ENCODE measurements around the gene LYPD1.

Gene LYPD1

DNA sequence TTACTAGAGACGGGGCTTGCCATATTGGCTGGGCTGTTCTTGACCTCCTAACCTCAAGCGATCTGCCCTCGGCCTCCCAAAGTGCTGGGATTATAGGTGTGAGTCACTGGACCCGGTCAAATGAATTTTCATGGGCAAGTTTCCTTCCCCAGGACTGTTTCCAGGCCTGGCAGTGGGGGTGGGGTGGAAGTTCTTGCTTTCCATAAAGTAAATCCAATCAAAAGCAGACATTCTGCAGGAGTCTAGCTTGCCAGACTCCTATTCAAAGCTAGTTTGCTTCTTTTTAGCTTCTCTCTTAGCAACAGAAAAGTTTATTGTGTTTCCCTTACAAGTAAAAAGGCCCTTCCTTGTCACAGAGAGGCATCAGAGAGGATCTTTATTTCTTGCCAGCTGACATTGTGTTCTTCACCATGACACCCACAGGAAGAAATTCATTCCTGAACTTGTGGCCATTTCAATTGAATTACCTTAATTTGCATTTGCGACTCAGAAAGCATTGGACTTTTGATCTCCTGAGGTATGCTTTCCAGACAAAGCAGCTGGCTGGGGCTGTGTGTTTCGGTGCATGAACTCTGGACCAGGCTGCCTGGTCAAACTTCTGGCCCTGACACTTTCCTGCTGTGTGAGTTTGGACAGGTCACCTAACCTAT, 37.9 kb downstream of the LYPD1 start:
- DNase-seq (ENCODE audit: low read depth): no peak

DNA sequence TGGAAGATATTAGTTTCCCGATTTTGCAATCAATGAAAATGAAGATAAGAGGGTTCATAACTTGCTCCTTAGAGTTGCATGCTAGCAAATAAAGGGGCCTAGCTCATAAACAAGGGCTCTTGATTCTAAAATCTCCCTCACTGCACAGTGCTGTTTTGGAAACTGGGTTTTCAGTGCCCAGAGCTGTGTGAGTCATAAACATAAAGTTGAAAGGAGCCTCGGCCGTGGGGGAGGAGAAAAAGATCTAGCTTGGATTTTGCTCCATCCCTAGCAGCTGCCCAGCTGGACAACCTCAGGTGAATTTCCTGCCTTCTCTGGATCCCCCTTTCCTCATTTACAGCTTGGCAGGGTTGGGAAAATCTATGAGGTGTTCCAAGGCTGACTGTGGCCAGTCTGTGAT, 42.5 kb downstream of the LYPD1 start:
- no peak for DNase-seq (ENCODE audit: low read depth)

DNA sequence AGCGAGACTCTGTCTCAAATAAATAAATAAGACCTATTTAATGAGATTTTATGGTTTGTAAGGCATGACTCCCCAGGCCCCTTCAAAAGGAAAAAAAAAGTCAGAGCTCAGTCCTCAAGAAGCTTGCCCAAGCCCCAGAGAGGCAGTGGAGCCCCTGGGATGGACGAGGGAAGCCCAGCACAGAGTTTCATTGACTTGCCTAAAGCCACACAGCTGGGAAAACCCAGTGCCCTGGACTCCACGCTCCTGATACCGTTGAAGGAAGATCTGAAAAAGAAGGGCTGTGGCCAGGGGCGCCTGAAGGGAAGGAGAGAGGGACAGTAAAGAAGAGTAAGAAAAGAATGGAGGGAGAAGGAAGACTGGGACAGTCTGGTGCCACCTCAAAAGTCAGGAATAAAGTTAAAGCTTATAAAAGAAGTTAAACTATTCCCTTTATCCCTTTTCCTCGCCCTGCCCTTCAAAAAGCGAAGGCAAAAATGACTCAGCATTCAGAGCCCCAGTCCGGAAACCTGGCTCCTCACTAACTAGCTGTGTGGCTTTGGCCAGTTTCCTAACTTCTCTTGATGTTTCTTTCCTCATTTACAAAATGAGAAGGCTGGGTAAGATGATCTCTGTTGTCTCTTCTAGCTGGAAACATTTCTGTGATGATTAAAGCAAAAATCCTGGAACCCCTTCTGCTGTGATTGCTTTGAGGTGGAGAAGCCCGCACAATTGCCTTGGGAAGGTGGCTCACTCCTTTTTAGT, 46.7 kb downstream of the LYPD1 start:
- DNase-seq (ENCODE audit: low read depth): no peak

DNA sequence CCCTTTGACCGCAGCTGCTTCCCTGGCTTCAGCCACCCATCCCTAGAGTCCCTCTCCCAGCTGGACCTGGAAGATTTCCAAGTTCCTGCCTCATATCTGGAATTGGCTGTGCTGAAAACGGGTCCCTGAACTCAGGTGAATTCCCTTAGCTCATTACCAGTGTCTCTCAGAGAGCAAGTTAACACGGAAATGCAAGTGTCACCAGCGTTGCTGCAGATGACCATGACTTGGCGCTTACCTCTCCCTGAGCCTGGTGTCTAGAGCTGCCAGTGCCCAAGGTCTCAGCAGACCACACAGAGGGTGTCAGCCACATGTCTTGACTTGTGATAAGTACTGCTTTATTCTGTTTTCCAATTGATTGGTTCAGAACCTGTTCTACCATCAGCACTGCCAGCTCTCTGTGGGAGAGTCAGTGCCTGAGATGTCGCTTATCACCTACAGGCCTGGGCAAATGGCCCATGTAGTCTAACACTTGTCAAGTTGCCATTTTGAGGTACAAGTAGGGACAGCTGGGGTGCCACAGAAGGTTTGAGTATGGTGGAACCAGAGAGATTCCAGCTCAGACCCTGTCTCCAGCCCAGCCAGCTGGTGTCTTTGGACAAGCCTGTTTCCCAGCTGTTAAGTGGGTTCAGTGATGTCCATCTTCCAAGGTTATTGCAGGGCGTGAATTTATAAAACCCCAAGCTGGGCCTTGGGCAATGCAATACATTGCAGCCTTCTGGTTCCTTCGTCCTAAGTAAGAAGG, 48.7 kb downstream of the LYPD1 start:
- no peak for DNase-seq (ENCODE audit: low read depth)

DNA sequence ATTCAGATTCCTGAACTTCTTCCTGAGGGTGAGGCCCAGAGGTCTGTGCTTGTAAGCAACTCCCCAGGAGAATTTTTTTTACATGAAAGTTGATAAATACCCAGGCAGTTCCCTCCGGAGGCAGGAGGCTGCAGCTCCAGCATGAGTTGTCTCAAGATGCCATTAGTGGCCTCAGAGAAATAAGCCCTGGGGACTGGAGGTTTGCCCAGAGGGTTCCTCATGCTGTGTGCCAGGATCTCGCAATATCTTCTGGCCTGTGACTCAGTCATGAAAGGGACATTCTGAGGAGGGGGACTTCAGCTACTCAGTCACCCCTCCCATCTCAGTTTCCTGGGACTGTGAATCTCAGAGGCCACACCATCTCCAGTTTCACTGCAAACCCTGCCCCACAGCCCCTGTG, 49.9 kb downstream of the LYPD1 start:
- DNase-seq (ENCODE audit: low read depth): no peak

DNA sequence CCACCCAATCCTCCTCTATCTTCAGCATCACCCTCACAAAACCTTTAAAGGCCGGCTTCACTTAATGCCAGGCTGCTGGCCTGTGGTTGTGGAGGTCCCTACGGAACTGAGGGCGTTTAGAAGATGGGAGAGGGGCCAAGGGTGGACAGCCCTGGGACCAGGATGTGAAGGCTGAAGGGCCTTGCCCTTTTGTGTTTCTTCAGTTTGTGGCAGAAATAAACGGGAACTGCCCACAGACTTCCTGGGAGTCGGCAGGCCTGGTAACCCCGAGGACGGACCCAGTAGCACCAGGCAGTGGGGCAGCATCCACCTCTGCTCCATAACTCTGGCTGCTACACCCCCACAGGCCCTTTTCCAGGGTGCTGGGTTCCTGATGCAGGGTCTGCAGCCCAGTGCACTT, 51.3 kb downstream of the LYPD1 start:
- DNase-seq (ENCODE audit: low read depth): no peak

DNA sequence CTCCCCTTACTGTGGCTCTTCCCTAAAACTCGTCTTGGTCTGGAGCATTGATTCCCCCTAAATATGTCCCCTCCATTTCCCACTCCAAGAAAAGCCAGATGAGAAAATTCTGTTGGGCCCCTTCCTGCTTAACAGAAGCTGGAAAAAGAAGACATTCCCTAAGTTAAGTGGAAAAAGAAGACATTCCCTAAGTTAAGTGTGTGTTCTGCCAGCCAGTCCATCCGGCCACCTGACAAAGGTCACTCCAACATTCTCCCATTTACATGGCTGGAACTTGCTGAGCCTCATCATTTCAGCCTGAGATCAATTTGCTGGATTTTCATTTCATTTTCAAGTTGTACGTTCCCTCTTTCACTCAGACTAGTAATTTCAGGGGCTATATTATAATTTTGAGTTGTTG, 52.0 kb downstream of the LYPD1 start:
- DNase-seq (ENCODE audit: low read depth): no peak

DNA sequence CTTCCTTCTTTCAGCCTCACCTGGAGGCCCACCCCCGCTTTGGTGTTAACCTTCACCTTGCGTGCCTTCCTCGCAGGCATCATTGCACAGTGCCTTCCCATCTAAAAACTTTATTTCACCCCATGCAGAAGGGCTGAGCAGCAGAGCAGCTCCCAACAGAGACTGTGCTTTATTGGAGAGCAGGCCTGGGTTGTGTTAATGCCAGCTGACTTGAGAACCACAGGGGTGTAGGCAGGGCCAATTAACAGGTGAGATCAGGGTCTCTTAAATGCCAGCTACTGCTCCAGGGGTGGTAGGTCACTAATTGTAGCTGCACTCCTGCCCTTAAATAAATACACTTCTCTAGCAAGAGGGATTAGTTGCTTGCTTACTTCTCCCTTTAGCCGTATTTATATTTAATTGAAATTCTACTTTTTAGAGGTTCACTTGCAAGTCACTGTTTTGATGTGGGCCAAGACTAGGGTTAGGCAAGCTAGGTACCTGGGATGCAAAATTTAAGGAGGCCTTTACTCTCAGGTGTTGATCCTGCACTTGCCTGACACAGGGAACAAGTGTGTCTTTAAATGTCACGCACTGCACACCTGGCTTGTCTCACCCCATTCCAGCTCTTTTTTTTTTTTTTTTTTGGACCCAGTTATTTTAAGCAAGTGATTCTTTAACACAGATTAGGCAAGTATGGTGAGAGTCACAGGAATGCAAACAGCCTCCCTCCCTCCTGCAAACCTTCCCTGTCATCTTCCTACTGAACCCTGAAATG, 54.5 kb downstream of the LYPD1 start:
- DNase-seq (ENCODE audit: low read depth): no peak

DNA sequence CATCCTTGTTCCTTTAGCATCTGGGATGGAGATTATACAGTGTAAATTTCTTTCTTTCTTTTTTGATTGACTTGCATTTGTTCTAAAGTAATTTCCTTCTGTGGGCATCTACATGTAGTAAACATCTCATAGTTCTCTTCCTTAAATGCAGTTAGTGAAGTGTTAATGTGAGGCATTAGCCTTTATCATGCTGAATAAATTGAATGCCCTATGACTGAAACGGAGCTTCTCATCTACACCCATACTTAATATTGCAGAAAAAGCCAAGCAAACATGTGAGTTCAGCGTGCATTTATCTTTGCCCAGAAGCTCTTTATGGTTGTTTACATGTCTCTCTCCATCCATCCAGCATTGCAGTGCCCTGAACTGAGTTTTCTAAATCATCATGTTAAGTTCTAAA, 58.3 kb downstream of the LYPD1 start:
- DNase-seq (ENCODE audit: low read depth): no peak

DNA sequence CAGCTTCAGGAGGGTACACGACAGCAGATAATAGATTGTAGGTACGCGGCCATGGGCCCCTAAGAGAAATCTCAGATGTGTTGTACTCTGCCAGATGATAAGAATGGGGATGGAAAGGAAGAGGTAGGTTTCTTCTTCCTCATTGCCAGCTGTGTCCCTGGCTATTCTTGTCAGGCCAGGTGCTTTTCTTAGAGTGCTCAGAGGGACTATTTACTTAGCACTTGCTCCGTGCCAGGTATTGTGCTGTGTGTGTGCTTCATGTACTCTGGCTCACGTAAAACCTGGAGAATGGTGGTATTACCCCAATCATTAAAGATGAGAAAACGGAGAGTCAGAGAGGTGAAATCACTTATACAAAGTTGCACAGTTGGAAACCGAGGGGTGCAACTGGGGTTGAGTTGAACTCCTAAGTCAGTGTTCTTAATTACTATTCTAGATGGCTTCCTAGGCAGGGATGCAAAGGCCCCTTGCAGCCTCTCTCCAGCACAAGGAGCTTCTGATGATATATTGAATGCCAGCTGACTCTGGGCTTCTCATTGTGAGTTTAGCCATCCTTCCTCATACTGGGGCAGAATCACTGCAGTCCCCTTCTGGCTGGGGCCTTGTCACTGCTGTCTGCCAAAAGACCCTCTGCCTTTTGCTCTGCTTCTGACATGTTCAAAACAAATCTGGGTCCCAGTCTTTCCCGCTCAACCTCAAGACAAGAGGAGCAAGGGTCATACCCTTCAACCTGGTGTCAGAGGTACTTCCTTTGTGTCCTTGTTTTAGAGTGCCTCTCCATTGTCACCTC, 60.7 kb downstream of the LYPD1 start:
- no peak for DNase-seq (ENCODE audit: low read depth)

DNA sequence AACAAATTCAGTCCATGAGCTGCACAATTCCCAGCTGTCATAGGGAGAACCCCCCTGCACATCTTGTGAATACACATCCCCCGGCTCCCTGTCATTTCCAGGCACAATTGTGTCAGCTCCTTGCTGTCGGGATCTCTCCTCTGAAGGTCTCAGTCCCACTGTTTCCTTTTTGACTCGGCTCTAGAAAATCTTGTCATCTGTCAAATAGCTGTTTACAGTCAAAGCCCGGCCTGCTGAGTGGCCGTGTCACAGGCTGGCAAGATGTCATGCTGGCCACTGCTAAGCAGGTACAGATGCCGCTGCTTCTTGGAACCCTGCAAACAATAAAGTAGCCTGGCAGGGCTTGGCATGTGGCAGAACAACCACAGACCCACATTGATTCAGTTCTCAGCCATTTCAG, 61.7 kb downstream of the LYPD1 start:
- DNase-seq (ENCODE audit: low read depth): no peak

DNA sequence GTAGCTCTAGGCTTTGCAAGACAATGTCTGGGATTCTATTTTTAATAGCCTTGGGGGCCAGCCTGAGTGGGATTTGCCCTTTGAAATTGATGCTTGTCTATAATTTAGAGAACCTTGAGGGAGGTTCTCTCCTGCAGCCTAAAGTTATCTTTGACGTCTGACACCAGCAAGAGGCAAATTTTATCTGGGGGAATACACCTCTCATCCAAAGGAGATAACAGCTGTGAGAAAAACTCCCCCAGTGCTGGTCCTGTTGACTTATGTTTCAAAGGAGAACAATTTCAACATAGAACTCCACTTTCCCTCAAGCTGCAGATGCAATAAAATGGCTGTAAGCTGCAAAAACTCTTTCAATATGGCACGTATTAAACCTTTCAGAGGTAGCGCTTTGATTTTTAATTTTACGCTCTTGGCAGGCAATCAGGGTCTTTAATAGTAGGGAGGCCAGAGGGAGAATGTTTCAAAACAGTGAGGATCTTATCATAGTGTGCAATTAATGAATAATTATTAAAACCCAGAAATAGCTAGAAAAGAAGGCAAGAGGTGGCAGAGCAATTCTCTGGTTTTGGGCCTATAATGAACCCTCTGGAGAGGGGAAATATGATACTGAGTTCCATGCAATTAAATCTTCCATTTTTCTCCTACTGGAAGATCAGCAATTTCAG, 62.4 kb downstream of the LYPD1 start:
- no peak for DNase-seq (ENCODE audit: low read depth)

DNA sequence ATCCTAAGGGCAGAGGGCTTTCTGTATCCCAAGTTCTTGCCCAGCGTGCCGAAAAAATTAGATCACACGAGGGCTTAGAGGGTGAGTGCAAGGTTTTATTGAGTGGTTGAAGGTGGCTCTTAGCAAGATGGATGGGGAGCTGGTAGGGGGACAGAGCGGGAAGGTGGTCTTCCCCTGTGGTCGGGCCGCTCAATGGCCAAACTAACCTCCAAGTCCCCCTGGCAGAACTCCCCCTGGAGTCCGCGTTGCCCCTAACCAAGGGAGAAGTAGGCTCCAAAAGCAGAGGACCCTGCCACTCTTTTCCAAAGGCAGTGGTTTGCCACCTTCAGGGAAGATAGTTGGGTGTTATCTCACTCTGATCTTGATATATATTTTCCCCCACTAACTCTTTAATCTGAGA, 63.4 kb downstream of the LYPD1 start:
- no peak for DNase-seq (ENCODE audit: low read depth)

DNA sequence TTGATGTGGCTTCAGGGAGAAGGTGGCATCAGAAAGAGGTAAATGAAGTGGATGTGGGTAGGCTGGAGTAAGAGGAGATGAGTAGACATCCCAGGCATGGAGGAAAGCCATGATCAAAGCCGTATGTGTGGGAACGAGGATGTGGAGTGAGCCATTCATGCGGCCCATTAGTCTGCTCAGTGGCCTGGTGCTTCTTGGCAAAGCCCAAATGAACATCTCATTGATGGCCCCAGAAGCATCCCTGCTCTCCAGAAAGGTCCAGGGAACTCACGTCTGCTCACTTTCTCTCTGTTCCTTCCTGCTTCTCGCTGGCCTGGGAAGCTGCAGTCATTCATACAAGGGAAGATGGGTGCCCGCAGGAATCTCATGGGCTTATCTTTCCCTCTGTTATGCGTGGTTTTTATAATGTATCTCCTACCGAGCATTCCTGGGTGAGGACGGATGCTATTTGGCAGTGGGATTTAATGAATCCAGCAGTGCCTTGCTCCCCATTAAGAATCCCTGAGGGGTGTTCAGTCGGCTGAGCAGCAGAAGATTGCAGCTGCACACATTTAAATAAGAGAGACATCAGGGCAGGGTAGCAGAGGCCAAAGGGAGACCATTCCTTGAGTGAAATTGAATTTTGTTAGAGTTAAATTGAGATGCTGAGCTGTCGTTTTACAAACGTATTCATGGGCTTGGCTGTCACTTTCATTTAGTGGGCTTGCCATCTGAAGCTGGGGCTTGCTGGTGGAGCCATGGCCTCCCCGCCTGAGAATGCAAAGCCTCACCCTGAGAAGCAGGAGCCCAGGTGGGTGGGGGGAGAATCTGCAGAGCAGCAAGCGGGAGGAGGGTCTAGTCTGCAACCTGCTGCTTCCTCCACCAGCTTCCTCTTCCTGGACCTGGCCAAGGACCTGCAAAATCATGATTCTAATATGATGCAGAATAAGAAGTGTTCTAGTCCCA, 64.5 kb downstream of the LYPD1 start:
- DNase-seq (ENCODE audit: low read depth): no peak

DNA sequence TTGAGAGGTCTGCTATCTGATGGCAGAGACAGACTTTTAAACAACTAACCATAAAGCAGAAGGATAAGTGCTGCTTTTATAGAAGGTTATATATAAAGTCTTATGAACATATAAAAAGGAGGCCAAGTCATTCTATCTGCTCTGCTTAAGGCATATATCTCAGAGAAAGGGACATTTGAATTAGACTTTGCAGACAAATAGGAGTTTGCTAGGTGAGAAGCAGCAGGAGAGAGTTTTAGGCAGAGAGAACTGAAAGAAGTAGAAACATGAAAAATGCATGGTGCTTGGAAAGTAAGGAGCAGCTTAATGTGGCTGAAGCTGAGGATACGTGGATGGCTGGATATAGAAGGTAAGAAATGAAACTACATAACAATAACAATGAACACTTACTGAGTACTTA, 65.4 kb downstream of the LYPD1 start:
- no peak for DNase-seq (ENCODE audit: low read depth)

DNA sequence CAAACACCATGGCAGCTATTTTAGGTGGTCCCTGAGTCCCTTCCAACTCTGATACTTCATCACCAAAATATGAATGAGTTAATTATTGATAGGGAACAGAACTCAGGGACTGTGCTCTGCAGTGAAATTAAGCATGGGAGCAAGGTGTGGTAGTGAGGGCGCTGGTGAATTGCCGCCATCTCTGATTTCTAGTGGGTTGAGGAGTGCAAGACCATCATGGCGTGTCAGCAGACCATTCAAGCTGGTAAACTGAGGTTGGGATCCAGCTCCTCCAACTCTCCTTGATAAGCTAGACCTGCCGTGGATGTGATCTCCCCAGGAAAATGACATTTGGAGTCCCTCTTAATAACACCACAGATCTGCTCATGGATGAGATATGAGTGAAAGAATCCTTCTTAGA, 70.4 kb downstream of the LYPD1 start:
- no peak for DNase-seq (ENCODE audit: low read depth)

DNA sequence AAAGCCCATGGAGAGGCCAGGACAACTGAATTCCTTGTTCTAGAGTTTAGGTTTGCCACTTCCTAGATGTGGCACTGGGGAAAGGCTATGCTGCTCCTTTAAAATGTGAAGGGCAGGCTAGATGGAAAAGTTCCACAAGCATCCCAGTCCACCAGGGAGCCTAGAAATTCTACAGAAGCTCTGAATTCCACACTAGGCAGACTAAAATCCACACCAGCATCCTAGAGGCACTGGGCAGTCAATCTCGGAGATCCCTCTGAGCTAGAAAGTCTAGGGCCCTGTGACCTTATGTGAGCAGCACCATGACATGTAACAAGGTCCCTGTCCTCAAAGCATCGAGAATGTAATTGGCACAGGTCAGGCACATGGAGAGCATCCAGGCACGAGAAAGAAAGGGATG, 71.5 kb downstream of the LYPD1 start:
- DNase-seq (ENCODE audit: low read depth): no peak

DNA sequence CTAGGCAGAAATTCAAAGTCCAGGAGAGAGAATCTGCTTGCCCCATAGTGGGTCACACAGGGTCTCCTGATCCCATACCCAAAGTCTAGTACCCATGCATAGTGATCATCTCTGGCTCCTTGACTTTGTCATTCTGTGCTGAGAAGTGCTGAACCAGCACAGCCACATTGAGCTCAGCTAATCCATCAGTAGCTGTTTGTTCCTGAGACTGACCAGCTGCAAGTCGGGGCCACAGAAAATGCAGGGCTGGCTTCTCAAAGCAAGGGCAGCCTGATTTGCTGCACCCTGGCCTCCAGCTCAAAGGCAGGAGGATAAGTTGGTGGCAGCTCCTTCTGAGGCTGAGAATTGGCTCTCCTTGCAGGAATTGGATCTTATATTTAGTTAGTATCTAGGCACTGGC, 72.2 kb downstream of the LYPD1 start:
- DNase-seq (ENCODE audit: low read depth): no peak

DNA sequence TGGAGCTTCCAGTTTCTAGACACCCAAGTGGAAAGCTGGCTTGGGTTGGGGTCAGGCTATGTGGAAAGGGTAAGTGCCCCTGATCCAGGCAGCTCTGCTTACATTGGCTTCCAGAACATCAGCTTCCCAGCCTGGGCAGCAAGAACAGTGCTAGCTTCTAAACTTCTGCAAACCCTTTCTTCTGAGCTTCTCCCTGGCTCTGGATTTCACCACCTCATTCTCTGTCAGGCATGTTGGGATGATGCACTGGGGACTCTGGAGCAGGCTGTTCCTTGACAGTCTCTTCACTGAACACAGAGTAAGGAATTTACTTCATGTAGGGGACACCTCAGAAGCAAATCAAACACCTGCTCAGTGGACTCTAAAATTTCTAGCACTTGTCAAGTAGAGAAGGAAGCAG, 72.8 kb downstream of the LYPD1 start:
- DNase-seq (ENCODE audit: low read depth): no peak

DNA sequence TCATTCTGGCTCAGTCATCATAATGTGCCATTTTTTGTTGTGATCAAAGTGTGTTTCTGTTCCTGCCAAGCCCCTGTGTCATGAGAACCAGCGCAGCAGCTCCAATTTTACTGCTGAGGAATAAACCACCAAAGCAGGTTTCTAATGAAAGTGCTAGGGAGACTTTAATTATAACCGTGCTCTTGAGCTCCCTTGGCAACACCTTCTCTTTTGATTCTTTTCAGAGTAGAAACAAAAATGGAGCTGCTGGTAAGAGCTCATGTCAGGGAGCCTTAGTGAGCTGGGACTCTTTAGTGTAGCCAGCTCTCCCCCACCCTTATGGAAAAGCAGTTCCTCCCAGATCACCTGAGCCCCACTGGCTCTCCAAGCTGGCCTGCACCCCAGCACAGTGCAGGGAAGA, 74.3 kb downstream of the LYPD1 start:
- DNase-seq (ENCODE audit: low read depth): no peak
